Endothelial cell of umbilical vein (primary cell): ENCODE data around the gene SBSN. TPM values are rescaled to one million over a fixed set of nuclear protein-coding genes. Genes with fewer than 3 reads are reported as not detected.

Source experiments
- BruUV-seq: library from RNA; stranded (reverse); fragments of 400-500 nt; replicated peaks from 2 replicates; lab custom pipeline; 2021; lab: Mats Ljungman, UMichigan
- CTCF ChIA-PET: fragments of 300-600, 350-600 bp; sonication (Branson Sonifier 250); formaldehyde crosslinking; loops from one replicate; lab custom pipeline; 2021; ENCODE audit warnings: antibody characterized with exemption, inconsistent platforms; lab: Charles Lee
- POLR2A ChIA-PET: fragments of 300-600, 350-600 bp; sonication (Branson Sonifier 250); formaldehyde crosslinking; loops from one replicate; lab custom pipeline; 2021; ENCODE audit warnings: antibody characterized with exemption, inconsistent platforms; lab: Charles Lee
- DNase-seq: peaks from one replicate; pipeline ENCODE4 v3.0.0-alpha.2; 2011; ENCODE audit warnings: low read depth, low spot score
- FAIRE-seq: peaks from 2 replicates; lab custom pipeline; 2011; peaks lifted over from hg19 to GRCh38; lab: Jason Lieb, UNC
- H2AFZ ChIP-seq: 2 replicates; pipeline ENCODE4 v1.6.0; 2012; ENCODE audit warnings: low read depth, low read length, control low read depth, inconsistent platforms
- H3K27ac ChIP-seq: 2 replicates; pipeline ENCODE4 v1.5.1; 2011; ENCODE audit warnings: low read depth, mild to moderate bottlenecking, control low read depth, low read length, moderate library complexity; ENCODE audit not compliant: insufficient read depth
- H3K27me3 ChIP-seq, 2 experiments: 2 replicates each; pipeline versions ENCODE4 v1.6.0 to v1.6.1; 2011; ENCODE audit warnings: low read length in 2 of 2, mixed read lengths in 1 of 2; ENCODE audit not compliant: control insufficient read depth in 2 of 2, insufficient read depth in 2 of 2
- H3K36me3 ChIP-seq, 2 experiments: 2 replicates in 1 of 2; 3 replicates in 1 of 2; pipeline ENCODE4 v1.5.1; 2011; ENCODE audit warnings: low read length in 2 of 2, mild to moderate bottlenecking in 1 of 2, moderate library complexity in 1 of 2; ENCODE audit not compliant: control insufficient read depth in 2 of 2, insufficient read depth in 2 of 2; ENCODE audit errors: extremely low read depth in 1 of 2
- H3K4me1 ChIP-seq: 3 replicates; pipeline ENCODE4 v1.5.1; 2011; ENCODE audit warnings: mild to moderate bottlenecking, low read length; ENCODE audit not compliant: control insufficient read depth, insufficient read depth; ENCODE audit errors: extremely low read depth
- H3K4me2 ChIP-seq: 2 replicates; pipeline ENCODE4 v1.6.1; 2011; ENCODE audit warnings: low read length, control low read depth, mixed read lengths; ENCODE audit not compliant: insufficient read depth
- H3K4me3 ChIP-seq, 3 experiments: fragments of 200-600 bp in 1 of 3; sonication (generic), shearing (Covaris generic) in 1 of 3; replicated peaks in 1 of 3; 2 replicates each; pipeline ENCODE4 v1.5.1; 2011 to 2016; ENCODE audit warnings: control low read depth in 3 of 3, low read length in 3 of 3, mild to moderate bottlenecking in 2 of 3, inconsistent platforms in 1 of 3, low read depth in 1 of 3, moderate library complexity in 1 of 3; ENCODE audit not compliant: insufficient read depth in 1 of 3
- H3K79me2 ChIP-seq: 2 replicates; pipeline ENCODE4 v1.6.0; 2012; ENCODE audit warnings: low read length, inconsistent platforms; ENCODE audit not compliant: control insufficient read depth, insufficient read depth
- H3K9ac ChIP-seq: replicated peaks from 2 replicates; pipeline ENCODE3; 2011; ENCODE audit warnings: low read length, control low read depth; ENCODE audit not compliant: insufficient read depth; ENCODE audit errors: extremely low read depth
- H3K9me1 ChIP-seq: replicated peaks from 3 replicates; pipeline ENCODE4 v1.6.0; 2011; ENCODE audit warnings: mild to moderate bottlenecking, low read length; ENCODE audit not compliant: control insufficient read depth, insufficient read depth; ENCODE audit errors: extremely low read depth
- H3K9me3 ChIP-seq: replicated peaks from 2 replicates; pipeline ENCODE4 v1.5.1; 2012; ENCODE audit warnings: low read length, inconsistent platforms; ENCODE audit not compliant: control insufficient read depth, insufficient read depth
- H4K20me1 ChIP-seq: replicated peaks from 2 replicates; pipeline ENCODE3; 2011; ENCODE audit warnings: mild to moderate bottlenecking, low read length; ENCODE audit not compliant: control insufficient read depth, insufficient read depth; ENCODE audit errors: extremely low read depth
- EZH2 ChIP-seq: IDR thresholded peaks from 2 replicates; pipeline ENCODE4 v1.6.1; 2012; ENCODE audit warnings: borderline replicate concordance, low read depth, mild to moderate bottlenecking, moderate library complexity, low read length, inconsistent platforms; ENCODE audit not compliant: severe bottlenecking
- FOS ChIP-seq: IDR thresholded peaks from 2 replicates; pipeline ENCODE4 v1.6.1; 2011; ENCODE audit warnings: mild to moderate bottlenecking, low read length, moderate library complexity, borderline replicate concordance; ENCODE audit not compliant: insufficient read depth
- GATA2 ChIP-seq: IDR thresholded peaks from 2 replicates; pipeline ENCODE4 v1.7.0; 2011; ENCODE audit warnings: low read depth, mild to moderate bottlenecking, moderate library complexity, mixed read lengths, low read length; ENCODE audit not compliant: insufficient read length, insufficient read depth
- JUN ChIP-seq: IDR thresholded peaks from 2 replicates; pipeline ENCODE4 v1.6.1; 2011; ENCODE audit warnings: borderline replicate concordance, low read depth; ENCODE audit not compliant: insufficient read length, insufficient read depth
- MYC ChIP-seq: IDR thresholded peaks from one replicate; pipeline ENCODE4 v1.6.1; 2011; ENCODE audit warnings: mild to moderate bottlenecking, low read depth, low read length
- POLR2A ChIP-seq: IDR thresholded peaks from 2 replicates; pipeline ENCODE4 v1.6.1; 2012; ENCODE audit warnings: low read depth, mild to moderate bottlenecking, control low read depth, low read length
- POLR2AphosphoS5 ChIP-seq: IDR thresholded peaks from 2 replicates; pipeline ENCODE4 v1.6.1; 2012; ENCODE audit warnings: low read depth, mild to moderate bottlenecking, control low read depth, low read length, moderate library complexity; ENCODE audit not compliant: insufficient read depth
- dilution Hi-C: fragments of 300-500 bp; cut with MboI; formaldehyde crosslinking; loops from one replicate; pipeline ENCODE4 v1.15.0; 2019; ENCODE audit warnings: low sequenced_read_pairs; ENCODE audit not compliant: extremely low pct_ligation_motif_present
- intact Hi-C: fragments of 100-400 bp; cut with micrococcal nuclease; formaldehyde crosslinking; loops from one replicate; pipeline ENCODE4 v1.10.0; 2022
- polyA plus RNA-seq, 4 experiments: library from polyadenylated mRNA; depleted of rRNA in 3 of 4; stranded (reverse) in 3 of 4; unstranded in 1 of 4; fragments of >200 nt; gene quantifications; 2 replicates each; pipeline versions ENCODE4 v1.2.1 to v1.2.3, GENCODE V29; 2011 to 2012; ENCODE audit warnings: missing spikeins in 1 of 4
- total RNA-seq: library from RNA; stranded (reverse); gene quantifications from 2 replicates; pipeline ENCODE4 v1.2.3, GENCODE V29; 2021
- TF ChIP-seq, protein P1 (sequence below): IDR thresholded peaks from 2 replicates; pipeline ENCODE4 v1.6.1; 2011; ENCODE audit not compliant: insufficient read depth, insufficient read length
- TF ChIP-seq, protein P2 (sequence below), 2 donors: IDR thresholded peaks; 1 replicate in 1 of 2; 2 replicates in 1 of 2; pipeline ENCODE4 v1.5.1; 2011; ENCODE audit warnings: low read length in 2 of 2, mild to moderate bottlenecking in 2 of 2, moderate library complexity in 2 of 2, control low read depth in 1 of 2, inconsistent platforms in 1 of 2, low read depth in 1 of 2; ENCODE audit not compliant: insufficient read depth in 1 of 2; ENCODE audit errors: extremely low read depth in 1 of 2

The SBSN gene
- total and polyA plus RNA-seq, 2 donors (not counting 3 experiments of a cell fraction or from before 2014, with no cell fraction given) = not detected

DNA sequence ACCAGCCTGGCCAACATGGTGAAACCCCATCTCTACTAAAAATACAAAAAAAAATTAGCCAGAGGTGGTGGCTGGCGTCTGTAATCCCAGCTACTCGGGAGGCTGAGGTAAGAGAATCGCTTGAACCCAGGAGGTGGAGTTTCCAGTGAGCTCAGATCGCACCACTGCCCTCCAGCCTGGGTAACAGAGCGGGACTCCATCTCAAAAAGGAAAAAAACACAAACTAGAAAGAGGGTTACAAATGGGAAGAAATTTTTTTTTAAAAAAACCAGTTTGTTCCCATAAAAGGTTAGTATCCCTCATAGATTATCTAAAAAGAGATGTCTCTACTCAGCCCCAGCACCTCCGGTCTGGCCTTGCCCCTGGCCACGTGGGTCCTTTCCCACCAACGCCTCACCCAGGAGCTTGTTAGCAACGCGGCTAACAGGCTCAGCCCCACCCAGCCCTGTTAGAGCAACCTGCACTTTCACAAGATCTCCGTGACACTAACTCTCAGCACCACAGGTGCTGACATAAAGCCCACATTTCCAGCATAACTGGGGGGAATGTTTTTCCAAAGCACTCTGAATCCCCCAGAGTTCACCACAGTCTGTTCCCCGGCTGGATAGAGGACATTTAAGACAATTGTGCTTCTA, 19.0 kb downstream of the SBSN start:
- no peak overlapping the region for H3K4me3 ChIP-seq

More for the DNA sequence above, 19.0 kb downstream of the SBSN start:
- Histone ChIP-seq H3K9ac (no peak overlapping the region), H3K9me1 (no peaks in the 10 kb centered on the region), H3K36me3 (no peaks in the 10 kb centered on the region), H3K79me2 (no peaks in the 10 kb centered on the region), H4K20me1 (no peaks in the 10 kb centered on the region), H3K4me1 (no peaks in the 10 kb centered on the region), H2AFZ (no peak overlapping the region), H3K4me2 (no peak overlapping the region), H3K27ac (no peak overlapping the region), H3K27me3 (peaks cover 29 to 35% of the 10 kb centered on the region in 2 experiments), H3K9me3 (no peaks in the 10 kb centered on the region)
- DNase-seq (no peak), FAIRE-seq (no peak)
- intact Hi-C loops = no loop called here
- TF ChIP-seq, protein P1, sequence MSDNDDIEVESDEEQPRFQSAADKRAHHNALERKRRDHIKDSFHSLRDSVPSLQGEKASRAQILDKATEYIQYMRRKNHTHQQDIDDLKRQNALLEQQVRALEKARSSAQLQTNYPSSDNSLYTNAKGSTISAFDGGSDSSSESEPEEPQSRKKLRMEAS = no peak
- TF ChIP-seq POLR2AphosphoS5 (no peak), EZH2 (no peak), POLR2A (no peak), FOS (no peak), JUN (no peak), GATA2 (no peak), MYC (no peak)
- TF ChIP-seq, protein P2, sequence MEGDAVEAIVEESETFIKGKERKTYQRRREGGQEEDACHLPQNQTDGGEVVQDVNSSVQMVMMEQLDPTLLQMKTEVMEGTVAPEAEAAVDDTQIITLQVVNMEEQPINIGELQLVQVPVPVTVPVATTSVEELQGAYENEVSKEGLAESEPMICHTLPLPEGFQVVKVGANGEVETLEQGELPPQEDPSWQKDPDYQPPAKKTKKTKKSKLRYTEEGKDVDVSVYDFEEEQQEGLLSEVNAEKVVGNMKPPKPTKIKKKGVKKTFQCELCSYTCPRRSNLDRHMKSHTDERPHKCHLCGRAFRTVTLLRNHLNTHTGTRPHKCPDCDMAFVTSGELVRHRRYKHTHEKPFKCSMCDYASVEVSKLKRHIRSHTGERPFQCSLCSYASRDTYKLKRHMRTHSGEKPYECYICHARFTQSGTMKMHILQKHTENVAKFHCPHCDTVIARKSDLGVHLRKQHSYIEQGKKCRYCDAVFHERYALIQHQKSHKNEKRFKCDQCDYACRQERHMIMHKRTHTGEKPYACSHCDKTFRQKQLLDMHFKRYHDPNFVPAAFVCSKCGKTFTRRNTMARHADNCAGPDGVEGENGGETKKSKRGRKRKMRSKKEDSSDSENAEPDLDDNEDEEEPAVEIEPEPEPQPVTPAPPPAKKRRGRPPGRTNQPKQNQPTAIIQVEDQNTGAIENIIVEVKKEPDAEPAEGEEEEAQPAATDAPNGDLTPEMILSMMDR (IDR thresholded peaks at IDR 0.05; ENCODE audit: extremely low read depth in 1 of 2, insufficient read depth in 1 of 2, low read depth in 1 of 2, low read length in 2 of 2) = no peak
- dilution Hi-C loops = no loop called here
- POLR2A ChIA-PET = no interaction called here
- CTCF ChIA-PET = interaction anchor here (0.9 to 4.0 kb wide), 10 partner anchors 8 to 311 kb away, joined by 3 to 28 read pairs (median 5); no protein-coding TSS in a partner anchor
- no TSS peak for BruUV-seq
